BLaER1 treated with 17β-estradiol and CSF1 and Interleukin-3, amounts not matched to agents 10 nM and 100 nM (cell line): ENCODE measurements around the gene PLA2G5.

Experiments
- H3K27ac ChIP-seq, 11 experiments: shearing (Covaris generic); formaldehyde crosslinking; 2 replicates each; pipeline ENCODE4 v1.8.1; 2022
- H3K27me3 ChIP-seq, 11 experiments: shearing (Covaris generic); formaldehyde crosslinking; 2 replicates each; pipeline ENCODE4 v1.8.1; 2022
- H3K36me3 ChIP-seq, 11 experiments: shearing (Covaris generic); formaldehyde crosslinking; 2 replicates each; pipeline ENCODE4 v1.8.1; 2022
- H3K4me1 ChIP-seq, 10 experiments: shearing (Covaris generic); formaldehyde crosslinking; 2 replicates each; pipeline ENCODE4 v1.8.1; 2022
- H3K4me2 ChIP-seq, 11 experiments: shearing (Covaris generic); formaldehyde crosslinking; 2 replicates each; pipeline ENCODE4 v1.8.1; 2022
- H3K4me3 ChIP-seq, 10 experiments: shearing (Covaris generic); formaldehyde crosslinking; 2 replicates each; pipeline ENCODE4 v1.8.1; 2022
- H3K9ac ChIP-seq, 11 experiments: shearing (Covaris generic); formaldehyde crosslinking; 2 replicates each; pipeline ENCODE4 v1.8.1; 2022
- H3K9me3 ChIP-seq, 11 experiments: shearing (Covaris generic); formaldehyde crosslinking; replicated peaks in 1 of 11; 2 replicates each; pipeline ENCODE4 v1.8.1; 2022
- H4K20me1 ChIP-seq, 11 experiments: shearing (Covaris generic); formaldehyde crosslinking; 2 replicates each; pipeline ENCODE4 v1.8.1; 2022
- Cebpa-rat ChIP-seq, 11 experiments: shearing (Covaris generic); IDR thresholded peaks; 2 replicates each; pipeline ENCODE4 v1.8.1; 2022

Gene PLA2G5

GRCh38 chr1:20112279-20113000 is 42.4 kb downstream of the PLA2G5 start:
- H3K27me3 ChIP-seq: no peaks in the 10 kb centered on the region
- peaks cover 0 to 13% (median 4%) of the 10 kb centered on the region in 10 experiments; a peak in 3 of 20 replicates for H3K4me1 ChIP-seq
- H3K27ac ChIP-seq: no peak overlapping the region
- 0 out of 22 replicates have a peak overlapping the region, but pooled peaks of 1 of the 11 experiments have one; percentile 30 for H3K4me2 ChIP-seq
- H3K9me3 ChIP-seq: no peaks in the 10 kb centered on the region
- no peaks in the 10 kb centered on the region for H4K20me1 ChIP-seq
- no peak overlapping the region for H3K4me3 ChIP-seq
- H3K9ac ChIP-seq: no peak overlapping the region
- no peak for TF ChIP-seq Cebpa-rat (IDR thresholded peaks at IDR 0.05)
- H3K36me3 ChIP-seq: no peaks in the 10 kb centered on the region

- no peaks in the 10 kb centered on the region for H3K36me3 ChIP-seq
- H4K20me1 ChIP-seq: no peaks in the 10 kb centered on the region
- H3K9ac ChIP-seq: no peak overlapping the region
- no peak for TF ChIP-seq Cebpa-rat (IDR thresholded peaks at IDR 0.05)
- no peak overlapping the region for H3K4me3 ChIP-seq
- no peak overlapping the region for H3K27ac ChIP-seq
- no peak overlapping the region for H3K4me2 ChIP-seq
- peaks cover 2 to 11% (median 7%) of the 10 kb centered on the region in 10 experiments for H3K4me1 ChIP-seq
- H3K27me3 ChIP-seq: no peaks in the 10 kb centered on the region
- no peaks in the 10 kb centered on the region for H3K9me3 ChIP-seq
Observed at GRCh38 chr1:20114021-20114648, 44.1 kb downstream of the PLA2G5 start.

DNA sequence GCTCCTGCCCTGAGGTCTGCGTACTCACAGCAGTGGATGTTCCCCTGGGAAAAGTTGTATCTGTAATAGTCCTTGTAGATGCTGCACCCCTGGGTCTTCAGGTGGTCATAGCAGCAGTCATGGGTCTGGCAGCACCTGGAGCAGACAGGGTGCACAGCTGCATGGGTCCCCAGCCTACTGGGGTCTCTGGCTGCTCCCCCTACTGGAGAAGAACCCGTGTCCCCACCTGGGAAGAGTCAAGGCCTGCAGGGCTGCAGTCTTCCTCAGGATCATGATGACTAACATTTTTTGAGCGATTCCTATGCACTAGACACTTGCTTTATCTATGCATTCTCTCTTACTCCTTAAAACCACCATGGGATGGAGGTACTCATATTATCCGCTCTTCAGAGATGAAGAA is 45.5 kb downstream of the PLA2G5 start:
- Histone ChIP-seq H3K27ac (no peak overlapping the region), H3K4me3 (no peak overlapping the region), H3K27me3 (no peaks in the 10 kb centered on the region), H3K4me2 (no peak overlapping the region), H3K36me3 (no peaks in the 10 kb centered on the region), H4K20me1 (no peaks in the 10 kb centered on the region), H3K9me3 (no peaks in the 10 kb centered on the region), H3K9ac (no peak overlapping the region), H3K4me1 (peaks cover 10 to 21% (median 15%) of the 10 kb centered on the region in 10 experiments)
- TF ChIP-seq Cebpa-rat (IDR thresholded peaks at IDR 0.05): no peak

DNA sequence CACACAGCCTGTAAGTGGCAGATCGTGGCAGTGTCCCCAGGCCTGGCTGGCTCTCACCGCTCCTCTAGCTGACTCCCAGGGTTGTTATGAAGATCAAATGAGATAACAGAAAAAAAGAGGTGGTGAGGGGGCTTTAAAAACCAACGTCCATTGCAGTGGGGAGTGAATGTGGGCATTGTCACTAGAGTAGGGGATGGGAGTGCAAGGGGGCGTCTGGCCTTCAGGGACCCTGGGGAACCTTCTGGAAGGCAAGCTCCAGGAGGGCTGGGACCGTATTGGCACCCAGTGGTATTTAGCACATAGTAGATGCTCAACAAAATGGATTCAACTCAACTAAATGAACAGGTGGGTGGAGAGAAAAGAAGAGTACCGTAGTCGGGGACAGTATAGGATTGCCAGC is 45.9 kb downstream of the PLA2G5 start:
- H3K4me1 ChIP-seq: peaks cover 10 to 25% (median 15%) of the 10 kb centered on the region in 10 experiments
- TF ChIP-seq Cebpa-rat (IDR thresholded peaks at IDR 0.05): no peak

GRCh38 chr1:20117236-20117635 is 47.2 kb downstream of the PLA2G5 start:
- H3K27me3 ChIP-seq: no peaks in the 10 kb centered on the region
- H3K4me3 ChIP-seq: no peak overlapping the region
- no peak for TF ChIP-seq Cebpa-rat (IDR thresholded peaks at IDR 0.05)
- H3K4me2 ChIP-seq: no peak overlapping the region
- H3K27ac ChIP-seq: no peak overlapping the region
- no peaks in the 10 kb centered on the region for H4K20me1 ChIP-seq
- H3K9me3 ChIP-seq: no peaks in the 10 kb centered on the region
- no peak overlapping the region for H3K9ac ChIP-seq
- H3K4me1 ChIP-seq: peaks cover 10 to 36% (median 15%) of the 10 kb centered on the region in 10 experiments
- H3K36me3 ChIP-seq: no peaks in the 10 kb centered on the region

More for the DNA sequence above, 45.9 kb downstream of the PLA2G5 start:
- Histone ChIP-seq H3K9ac (no peak overlapping the region), H4K20me1 (no peaks in the 10 kb centered on the region), H3K27me3 (no peaks in the 10 kb centered on the region), H3K27ac (no peak overlapping the region), H3K9me3 (no peaks in the 10 kb centered on the region), H3K36me3 (no peaks in the 10 kb centered on the region), H3K4me2 (no peak overlapping the region), H3K4me3 (no peak overlapping the region)

GRCh38 chr1:20119347-20119746 is 49.4 kb downstream of the PLA2G5 start, which contains the start of gene PLA2G2D:
Gene PLA2G2D, minus strand, starts transcription at chr1:20119536. Its CDS starts 38 bp downstream, at chr1:20119498.
- TF ChIP-seq Cebpa-rat (IDR thresholded peaks at IDR 0.05): no peak
- H3K36me3 ChIP-seq: no peaks in the 10 kb centered on the region
- peak within 1 kb of the TSS in 9 of 11 experiments; percentile 29 to 70 (median 52); a peak in 11 of 22 replicates for H3K9ac ChIP-seq
- no peaks in the 10 kb centered on the region for H3K27me3 ChIP-seq
- H3K27ac ChIP-seq: peak within 1 kb of the TSS in 10 of 11 experiments; percentile 48 to 75 (median 69); a peak in 18 of 22 replicates
- H3K9me3 ChIP-seq: no peaks in the 10 kb centered on the region
- H3K4me3 ChIP-seq: no peak within 1 kb of the TSS; a peak in 1 of 20 replicates
- peak within 1 kb of the TSS; percentile 49 to 93 (median 69) for H3K4me2 ChIP-seq
- H3K4me1 ChIP-seq: peaks cover 10 to 53% (median 22%) of the 10 kb centered on the region in 10 experiments
- no peaks in the 10 kb centered on the region for H4K20me1 ChIP-seq

DNA sequence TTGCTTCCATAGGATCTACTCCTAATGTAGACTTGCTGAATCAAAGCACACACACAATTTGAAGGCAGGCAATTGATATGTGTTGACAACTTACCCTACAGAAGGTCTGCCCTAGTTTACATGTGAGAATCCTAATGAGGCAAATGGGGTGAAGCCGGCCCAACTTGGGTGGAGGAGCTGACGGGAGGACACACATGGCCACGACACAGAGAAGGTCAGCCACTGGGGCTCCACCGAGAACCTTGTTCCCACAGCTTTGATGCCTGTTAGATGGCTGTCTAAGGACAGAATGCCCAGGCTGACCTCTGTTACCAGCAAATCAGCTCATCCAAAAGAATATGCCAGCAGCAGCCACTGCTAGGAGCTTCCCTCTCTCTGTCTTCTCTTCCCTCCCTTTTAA is 50.8 kb downstream of the PLA2G5 start:
- no peaks in the 10 kb centered on the region for H3K27me3 ChIP-seq
- no peak overlapping the region for H3K4me3 ChIP-seq
- no peaks in the 10 kb centered on the region for H3K9me3 ChIP-seq
- peaks cover 10 to 67% (median 25%) of the 10 kb centered on the region in 10 experiments for H3K4me1 ChIP-seq
- peak overlapping the region in 1 of 11 experiments; percentile 27; a peak in 1 of 22 replicates for H3K4me2 ChIP-seq
- no peak overlapping the region for H3K9ac ChIP-seq
- H4K20me1 ChIP-seq: no peaks in the 10 kb centered on the region
- H3K36me3 ChIP-seq: no peaks in the 10 kb centered on the region
- TF ChIP-seq Cebpa-rat (IDR thresholded peaks at IDR 0.05): no peak
- no peak overlapping the region; a peak in 1 of 22 replicates for H3K27ac ChIP-seq

DNA sequence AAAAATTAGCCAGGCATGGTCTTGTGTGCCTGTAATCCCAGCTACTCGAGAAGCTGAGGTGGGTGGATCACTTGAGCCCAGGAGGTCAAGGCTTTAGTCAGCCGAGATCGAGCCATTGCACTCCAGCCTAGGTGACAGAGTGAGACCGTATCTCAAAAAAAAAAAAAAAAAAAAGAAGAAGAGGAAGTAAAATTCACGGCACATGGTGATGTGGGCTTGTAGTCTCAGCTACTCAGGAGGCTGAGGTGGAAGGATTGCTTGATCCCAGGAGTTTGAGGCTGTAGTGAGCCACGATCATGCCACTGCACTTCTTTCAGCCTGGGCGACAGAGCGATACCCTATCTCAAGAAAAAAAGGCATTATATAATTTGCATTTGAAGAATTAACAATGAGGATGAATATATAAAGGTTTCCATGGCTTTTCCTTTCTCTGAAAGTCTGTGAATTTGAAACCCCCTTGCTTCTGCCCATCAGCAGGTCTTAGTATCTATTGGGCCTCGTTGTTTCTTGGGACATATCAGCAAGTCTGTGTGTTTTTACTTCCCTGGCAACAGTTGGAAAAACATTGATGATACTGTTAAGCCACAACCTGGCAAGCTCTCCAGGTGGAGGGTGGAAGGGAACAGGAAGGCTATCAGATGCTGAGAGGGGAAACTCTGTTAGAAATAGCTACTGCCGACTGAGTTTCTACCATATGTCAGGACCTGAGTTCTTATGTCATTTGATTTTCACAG is 53.9 kb downstream of the PLA2G5 start:
- Histone ChIP-seq H3K4me3 (no peak overlapping the region), H3K9me3 (peaks cover 0 to 23% (median 11%) of the 10 kb centered on the region in 11 experiments; a peak in 15 of 22 replicates), H3K27me3 (no peaks in the 10 kb centered on the region), H3K36me3 (no peaks in the 10 kb centered on the region), H3K9ac (no peak overlapping the region), H4K20me1 (no peaks in the 10 kb centered on the region), H3K4me1 (peaks cover 10 to 93% (median 37%) of the 10 kb centered on the region in 10 experiments), H3K27ac (peak overlapping the region in 2 of 11 experiments; percentile 35 to 46; a peak in 4 of 22 replicates), H3K4me2 (peak overlapping the region in 5 of 11 experiments; percentile 7 to 87 (median 76); a peak in 7 of 22 replicates)
- TF ChIP-seq Cebpa-rat (IDR thresholded peaks at IDR 0.05): no peak
